A549 (cell line): Measurements from ENCODE around the gene RCAN2. TPM values are rescaled to one million over a fixed set of nuclear protein-coding genes. Genes with fewer than 3 reads are reported as not detected.

ENCODE experiments used
- ATAC-seq, 2 experiments: fragments of 200-7000 bp in 1 of 2; fragments of >200 bp in 1 of 2; cut with Nextera tagmentation in 1 of 2; cut with Tn5 transposase in 1 of 2; 3 replicates each; pipeline versions ENCODE4 v1.8.0 to v1.9.1; 2018 to 2020; ENCODE audit warnings: mild to moderate bottlenecking in 1 of 2, moderate library complexity in 1 of 2
- CTCF ChIA-PET: fragments of 300-600 bp; sonication (Branson Sonifier 250); formaldehyde crosslinking; extraction: SDS; loops from one replicate; lab custom pipeline; 2021; ENCODE audit warnings: antibody characterized with exemption, inconsistent platforms; lab: Yijun Ruan, JAX
- POLR2A ChIA-PET: fragments of 350-600 bp; formaldehyde crosslinking; extraction: SDS; loops from one replicate; lab custom pipeline; 2021; ENCODE audit warnings: antibody characterized with exemption, inconsistent platforms; lab: Yijun Ruan, JAX
- DNase-seq, 2 experiments: peaks; one replicate each; pipeline versions ENCODE4 v3.0.0 to v3.0.0-alpha.2; 2011 to 2016; ENCODE audit warnings: low read depth in 1 of 2, low spot score in 1 of 2
- FAIRE-seq: peaks from 2 replicates; lab custom pipeline; 2011; peaks lifted over from hg19 to GRCh38; lab: Jason Lieb, UNC
- H3K27ac ChIP-seq, 2 experiments: fragments of >200 bp; sonication (Bioruptor Twin); formaldehyde crosslinking; 3 replicates each; pipeline ENCODE4 v1.5.1; 2016 to 2017
- H3K4me1 ChIP-seq: fragments of >200 bp; sonication (Bioruptor Twin); formaldehyde crosslinking; 3 replicates; pipeline ENCODE4 v1.6.1; 2016
- H3K4me2 ChIP-seq: fragments of >200 bp; sonication (Bioruptor Twin); formaldehyde crosslinking; 3 replicates; pipeline ENCODE4 v1.6.1; 2016
- H3K4me3 ChIP-seq: fragments of >200 bp; sonication (Bioruptor Twin); formaldehyde crosslinking; 3 replicates; pipeline ENCODE4 v1.5.1; 2016
- H3K9me3 ChIP-seq: fragments of >200 bp; sonication (Bioruptor Twin); formaldehyde crosslinking; 3 replicates; pipeline ENCODE4 v1.6.1; 2016
- BHLHE40 ChIP-seq: IDR thresholded peaks from 2 replicates; pipeline ENCODE4 v1.6.1; 2012; ENCODE audit warnings: low read depth, low read length, inconsistent platforms
- CEBPB ChIP-seq, 2 experiments: fragments of >200 bp in 1 of 2; sonication (Bioruptor Twin) in 1 of 2; formaldehyde crosslinking in 1 of 2; IDR thresholded peaks; 2 replicates each; pipeline ENCODE4 v1.6.1; 2012 to 2016
- CTCF ChIP-seq: fragments of >200 bp; sonication (Bioruptor Twin); formaldehyde crosslinking; IDR thresholded peaks from 3 replicates; pipeline ENCODE4 v1.5.1; 2016
- ELK1 ChIP-seq: fragments of 150-350 bp; IDR thresholded peaks from 2 replicates; pipeline ENCODE4 v1.6.1; 2014; ENCODE audit warnings: low read depth, mild to moderate bottlenecking, low read length
- HDAC2 ChIP-seq: fragments of 200-600 bp; sonication (generic); IDR thresholded peaks from 2 replicates; pipeline ENCODE4 v1.6.1; 2016
- HOXA7 ChIP-seq: fragments of 250-450 bp; sonication (Bioruptor Pico); IDR thresholded peaks from 2 replicates; pipeline ENCODE4 v1.5.0; 2020; ENCODE audit warnings: mild to moderate bottlenecking, moderate library complexity
- HOXB13 ChIP-seq: fragments of 250-450 bp; sonication (Bioruptor Pico); IDR thresholded peaks from 2 replicates; pipeline ENCODE4 v1.5.0; 2020; ENCODE audit warnings: low read depth, mild to moderate bottlenecking, moderate library complexity
- KDM5A ChIP-seq: fragments of 200-600 bp; sonication (generic); IDR thresholded peaks from 2 replicates; pipeline ENCODE4 v1.6.1; 2016; ENCODE audit warnings: antibody characterized with exemption, mild to moderate bottlenecking
- MAFK ChIP-seq: fragments of 450-650 bp; IDR thresholded peaks from 2 replicates; pipeline ENCODE4 v1.6.1; 2014; ENCODE audit not compliant: partially characterized antibody
- NFE2L2 ChIP-seq: fragments of 150-350 bp; conservative IDR thresholded peaks from 2 replicates; pipeline ENCODE4 v1.6.1; 2014; ENCODE audit warnings: low read length
- NPAS2 ChIP-seq: fragments of 250-450 bp; sonication (Bioruptor Pico); IDR thresholded peaks from 2 replicates; pipeline ENCODE4 v1.8.0; 2022; ENCODE audit warnings: mild to moderate bottlenecking, moderate library complexity, borderline replicate concordance
- PBX3 ChIP-seq: IDR thresholded peaks from 2 replicates; pipeline ENCODE4 v1.6.1; 2012
- SREBF2 ChIP-seq: fragments of 450-650 bp; IDR thresholded peaks from 2 replicates; pipeline ENCODE4 v1.6.1; 2014; ENCODE audit warnings: mild to moderate bottlenecking, moderate library complexity
- TFCP2L1 ChIP-seq: fragments of 250-450 bp; sonication (Bioruptor Pico); IDR thresholded peaks from 2 replicates; pipeline ENCODE4 v1.5.0; 2021; ENCODE audit warnings: mild to moderate bottlenecking
- ZC3H11A ChIP-seq: fragments of 450-650 bp; IDR thresholded peaks from 2 replicates; pipeline ENCODE4 v1.6.1; 2014; ENCODE audit warnings: antibody characterized with exemption, mild to moderate bottlenecking
- ZFP36 ChIP-seq: fragments of 450-650 bp; IDR thresholded peaks from 2 replicates; pipeline ENCODE4 v1.6.1; 2014; ENCODE audit warnings: borderline replicate concordance; ENCODE audit not compliant: partially characterized antibody
- WGBS: methylation state at CpG from one replicate; pipeline ENCODE4 v1.1.6; 2017; ENCODE audit errors: missing lambda C conversion rate; 5-methylcytosine and 5-hydroxymethylcytosine counted together
- polyA plus RNA-seq, 4 experiments: library from polyadenylated mRNA; depleted of rRNA in 3 of 4; stranded (reverse); fragments of >200 nt; fragmentation: RNase III in 1 of 4; extraction: RNeasy Plus Mini Kit Qiagen cat#74134 plus additional on column Dnase treatment in 1 of 4; gene quantifications; 2 replicates in 3 of 4; 3 replicates in 1 of 4; pipeline ENCODE4 v1.2.3, GENCODE V29; 2011 to 2017
- TF ChIP-seq, protein P1 (sequence below): fragments of >200 bp; sonication (Bioruptor Twin); formaldehyde crosslinking; IDR thresholded peaks from 2 replicates; pipeline ENCODE4 v1.6.1; 2016
- TF ChIP-seq, protein P2 (sequence below): IDR thresholded peaks from 2 replicates; pipeline ENCODE4 v1.6.1; 2012
- TF ChIP-seq, protein P3 (sequence below): fragments of 450-650 bp; IDR thresholded peaks from 2 replicates; pipeline ENCODE4 v1.6.1; 2014; ENCODE audit warnings: antibody characterized with exemption
- TF ChIP-seq, protein P4 (sequence below): fragments of 250-450 bp; sonication (Bioruptor Pico); IDR thresholded peaks from 2 replicates; pipeline ENCODE4 v1.5.0; 2020; ENCODE audit warnings: low read depth, mild to moderate bottlenecking, moderate library complexity

The RCAN2 gene
- polyA plus RNA-seq, 2 of the 4 experiments (the other 2 are of a cell fraction), result not detected

GRCh38 chr6:46381579-46381978 is 109.7 kb downstream of the RCAN2 start:
- Histone ChIP-seq H3K9me3 (no peaks in the 10 kb centered on the region), H3K4me3 (no peak overlapping the region), H3K4me2 (no peak overlapping the region), H3K4me1 (no peaks in the 10 kb centered on the region)
- DNase-seq (no peak), FAIRE-seq (no peak), ATAC-seq (no peak)
- WGBS, result 30% methylated on average over 3 of the region's 3 CpGs
- ChIA-PET CTCF (no interaction called here), POLR2A (no interaction called here)
- no peak for TF ChIP-seq CTCF
- TF ChIP-seq, protein P1, sequence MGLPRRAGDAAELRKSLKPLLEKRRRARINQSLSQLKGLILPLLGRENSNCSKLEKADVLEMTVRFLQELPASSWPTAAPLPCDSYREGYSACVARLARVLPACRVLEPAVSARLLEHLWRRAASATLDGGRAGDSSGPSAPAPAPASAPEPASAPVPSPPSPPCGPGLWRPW, result no peak
- TF ChIP-seq, protein P2, sequence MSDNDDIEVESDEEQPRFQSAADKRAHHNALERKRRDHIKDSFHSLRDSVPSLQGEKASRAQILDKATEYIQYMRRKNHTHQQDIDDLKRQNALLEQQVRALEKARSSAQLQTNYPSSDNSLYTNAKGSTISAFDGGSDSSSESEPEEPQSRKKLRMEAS, result no peak
- no peak for TF ChIP-seq ZC3H11A
- TF ChIP-seq, all 56 proteins: peak for 0
- H3K27ac ChIP-seq, result no peak overlapping the region

GRCh38 chr6:46381057-46381456 is 110.2 kb downstream of the RCAN2 start:
- 39% methylated on average over 2 of the region's 2 CpGs for WGBS
- no peak for ATAC-seq
- no peak for FAIRE-seq
- POLR2A ChIA-PET, result no interaction called here
- no peak overlapping the region for H3K27ac ChIP-seq
- H3K4me2 ChIP-seq, result no peak overlapping the region
- CTCF ChIA-PET, result no interaction called here
- DNase-seq, result no peak
- H3K9me3 ChIP-seq, result no peaks in the 10 kb centered on the region
- no peaks in the 10 kb centered on the region for H3K4me1 ChIP-seq
- no peak for TF ChIP-seq PBX3
- TF ChIP-seq NFE2L2, result no peak
- TF ChIP-seq MAFK, result no peak
- no peak overlapping the region for H3K4me3 ChIP-seq

- Histone ChIP-seq H3K9me3 (no peaks in the 10 kb centered on the region), H3K4me3 (no peak overlapping the region), H3K4me1 (no peaks in the 10 kb centered on the region), H3K4me2 (no peak overlapping the region), H3K27ac (no peak overlapping the region)
- no peak for ATAC-seq
- DNase-seq, result no peak
- ChIA-PET POLR2A (no interaction called here), CTCF (interaction anchor here (0.5 kb wide), 1 partner anchor 189 kb away, joined by 3 read pairs; no protein-coding TSS in a partner anchor)
- TF ChIP-seq TFCP2L1 (CRISPR knock-in tag) (no peak), ZFP36 (no peak), HOXB13 (no peak), HDAC2 (no peak), KDM5A (no peak), NPAS2 (CRISPR knock-in tag) (no peak), CEBPB (IDR thresholded peaks at IDR 0.05) (no peak), CTCF (no peak), SREBF2 (no peak), MAFK (no peak), NFE2L2 (no peak), HOXA7 (CRISPR knock-in tag) (no peak), BHLHE40 (no peak), ELK1 (no peak)
- TF ChIP-seq, protein P3, sequence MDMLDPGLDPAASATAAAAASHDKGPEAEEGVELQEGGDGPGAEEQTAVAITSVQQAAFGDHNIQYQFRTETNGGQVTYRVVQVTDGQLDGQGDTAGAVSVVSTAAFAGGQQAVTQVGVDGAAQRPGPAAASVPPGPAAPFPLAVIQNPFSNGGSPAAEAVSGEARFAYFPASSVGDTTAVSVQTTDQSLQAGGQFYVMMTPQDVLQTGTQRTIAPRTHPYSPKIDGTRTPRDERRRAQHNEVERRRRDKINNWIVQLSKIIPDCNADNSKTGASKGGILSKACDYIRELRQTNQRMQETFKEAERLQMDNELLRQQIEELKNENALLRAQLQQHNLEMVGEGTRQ, result no peak
- TF ChIP-seq, protein P1, result no peak
- TF ChIP-seq, protein P4, sequence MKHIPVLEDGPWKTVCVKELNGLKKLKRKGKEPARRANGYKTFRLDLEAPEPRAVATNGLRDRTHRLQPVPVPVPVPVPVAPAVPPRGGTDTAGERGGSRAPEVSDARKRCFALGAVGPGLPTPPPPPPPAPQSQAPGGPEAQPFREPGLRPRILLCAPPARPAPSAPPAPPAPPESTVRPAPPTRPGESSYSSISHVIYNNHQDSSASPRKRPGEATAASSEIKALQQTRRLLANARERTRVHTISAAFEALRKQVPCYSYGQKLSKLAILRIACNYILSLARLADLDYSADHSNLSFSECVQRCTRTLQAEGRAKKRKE (CRISPR knock-in tag), result no peak
- TF ChIP-seq, protein P2, result no peak
- FAIRE-seq, result no peak
Observed at GRCh38 chr6:46380152-46380807, 111.0 kb downstream of the RCAN2 start.
